GM18517 (cell line): Measurements from ENCODE around the gene CCNC.
"Not testable (repeated sequence)": the region's sequence is repeated elsewhere in the genome, so short reads cannot be mapped to it uniquely, and the experiment has no call there.

Source experiments
- ATAC-seq: cut with Tn5 transposase; IDR thresholded peaks from one replicate; pipeline ENCODE4 v1.9.1; 2021; ENCODE audit warnings: mild to moderate bottlenecking, moderate library complexity; ENCODE audit not compliant: unreplicated experiment

The CCNC gene

GRCh38 chr6:99603421-99604165 is 35.1 kb upstream of the CCNC start:
- ATAC-seq = no peak

GRCh38 chr6:99602520-99603420 is 34.3 kb upstream of the CCNC start:
- ATAC-seq = no peak

GRCh38 chr6:99594696-99595095 is 26.2 kb upstream of the CCNC start:
- not testable (repeated sequence) for ATAC-seq

- no peak for ATAC-seq
These were observed 24.4 kb upstream of the CCNC start for GRCh38 chr6:99592900-99593299.

- no peak for ATAC-seq
These were observed 23.4 kb upstream of the CCNC start for GRCh38 chr6:99591673-99592364.

- ATAC-seq = no peak
These were observed 22.5 kb upstream of the CCNC start for GRCh38 chr6:99590728-99591672.

GRCh38 chr6:99589907-99590493 is 21.5 kb upstream of the CCNC start:
- ATAC-seq = no peak

GRCh38 chr6:99589290-99589672 is 20.8 kb upstream of the CCNC start:
- peak; percentile 12 for ATAC-seq

- peak; percentile 84 for ATAC-seq
These were observed 20.3 kb upstream of the CCNC start for GRCh38 chr6:99588618-99589289.

- no peak for ATAC-seq
These were observed 19.3 kb upstream of the CCNC start for GRCh38 chr6:99587792-99588191.

GRCh38 chr6:99579781-99580180 is 11.3 kb upstream of the CCNC start:
- ATAC-seq = no peak

GRCh38 chr6:99575544-99576227 is 7.2 kb upstream of the CCNC start:
- ATAC-seq = no peak

- ATAC-seq = no peak
These were observed 5.6 kb upstream of the CCNC start for GRCh38 chr6:99573980-99574617.

GRCh38 chr6:99563056-99563723 is 5.3 kb downstream of the CCNC start:
- no peak for ATAC-seq

- ATAC-seq = no peak
These were observed 7.8 kb downstream of the CCNC start for GRCh38 chr6:99560668-99561067.

- no peak for ATAC-seq
These were observed 9.4 kb downstream of the CCNC start for GRCh38 chr6:99559057-99559456.

- ATAC-seq = no peak
These were observed 14.6 kb downstream of the CCNC start for GRCh38 chr6:99553888-99554287.
